Stomach (tissue), 9 donors: Measurements from ENCODE around the gene PKMYT1. TPM values are rescaled to one million over a fixed set of nuclear protein-coding genes. Genes with fewer than 3 reads are reported as not detected.

Experiments
- DNase-seq, 2 donors: peaks; one replicate each; pipeline versions ENCODE4 v3.0.0 to v3.0.0-alpha.2; 2013 to 2019
- H3K27ac ChIP-seq, 5 donors: fragments of 200-600 bp in 4 of 5; sonication (generic) in 4 of 5; one replicate each; pipeline ENCODE4 v1.5.1; 2013 to 2019; ENCODE audit warnings: mild to moderate bottlenecking in 1 of 5, moderate library complexity in 1 of 5
- H3K27me3 ChIP-seq, 3 donors: fragments of 200-600 bp; sonication (generic); one replicate each; pipeline ENCODE4 v1.5.1; 2017 to 2019; ENCODE audit warnings: mixed run types in 1 of 3
- H3K36me3 ChIP-seq, 4 donors: fragments of 200-600 bp; sonication (generic); 1 replicate in 3 of 4; 2 replicates in 1 of 4; pipeline ENCODE4 v1.5.1; 2016 to 2019
- H3K4me1 ChIP-seq, 4 donors: fragments of 200-600 bp; sonication (generic); one replicate each; pipeline ENCODE4 v1.5.1; 2016 to 2019
- H3K4me3 ChIP-seq, 4 donors: fragments of 200-600 bp; sonication (generic) in 3 of 4; one replicate each; pipeline ENCODE4 v1.5.1; 2016 to 2019; ENCODE audit warnings: mild to moderate bottlenecking in 1 of 4
- H3K9me3 ChIP-seq, 4 donors: fragments of 200-600 bp; sonication (generic); one replicate each; pipeline ENCODE4 v1.5.1; 2016 to 2019
- EP300 ChIP-seq: sonication (generic); formaldehyde crosslinking; IDR thresholded peaks from one replicate; pipeline ENCODE4 v1.6.1; 2017; ENCODE audit warnings: antibody characterized with exemption
- POLR2A ChIP-seq, 4 donors: fragments of 450-650 bp; IDR thresholded peaks; one replicate each; pipeline ENCODE4 v1.6.1; 2016; ENCODE audit warnings: antibody characterized with exemption in 4 of 4, control low read depth in 2 of 4, mild to moderate bottlenecking in 1 of 4, moderate library complexity in 1 of 4
- POLR2AphosphoS5 ChIP-seq, 3 donors: sonication (generic); formaldehyde crosslinking; IDR thresholded peaks; one replicate each; pipeline ENCODE4 v1.6.1; 2016; ENCODE audit warnings: antibody characterized with exemption in 3 of 3
- WGBS, 5 donors: extraction: QIAGEN DNeasy Blood & Tissue Kit in 3 of 5; methylation state at CpG; one replicate each; pipeline versions ENCODE4 v1.1.5 to v1.1.7; 2013 to 2018; 5-methylcytosine and 5-hydroxymethylcytosine counted together
- intact Hi-C: fragments of 100-400 bp; cut with DNase I; formaldehyde crosslinking; loops from one replicate; pipeline ENCODE4 v1.15.1; 2023; ENCODE audit warnings: low total_unique reads
- polyA plus RNA-seq, 3 donors: library from polyadenylated mRNA; stranded (reverse); fragments of 200-250 nt; gene quantifications; one replicate each; pipeline ENCODE4 v1.2.3, GENCODE V29; 2013
- total RNA-seq, 5 donors: library from RNA; depleted of rRNA; stranded (reverse); fragments of >200 nt; gene quantifications; one replicate each; pipeline versions ENCODE4 v1.1.0 to v1.2.3, GENCODE V29; 2014 to 2016
- TF ChIP-seq, protein P1 (sequence below), 7 experiments: fragments of 450-650 bp in 4 of 7; fragments of 200-600 bp in 3 of 7; sonication (generic) in 3 of 7; IDR thresholded peaks; one replicate each; pipeline ENCODE4 v1.5.1; 2016 to 2019; ENCODE audit warnings: antibody characterized with exemption in 7 of 7, control low read depth in 2 of 7, mild to moderate bottlenecking in 1 of 7
- donor health status: healthy with polysubstance abuse.
- donor health status: Bipolar disorder and iron deficiency.
- donor health status: healthy.

PKMYT1 gene
- total and polyA plus RNA-seq, 8 donors, result 1.8 to 19.3 (median 9.5) TPM

DNA sequence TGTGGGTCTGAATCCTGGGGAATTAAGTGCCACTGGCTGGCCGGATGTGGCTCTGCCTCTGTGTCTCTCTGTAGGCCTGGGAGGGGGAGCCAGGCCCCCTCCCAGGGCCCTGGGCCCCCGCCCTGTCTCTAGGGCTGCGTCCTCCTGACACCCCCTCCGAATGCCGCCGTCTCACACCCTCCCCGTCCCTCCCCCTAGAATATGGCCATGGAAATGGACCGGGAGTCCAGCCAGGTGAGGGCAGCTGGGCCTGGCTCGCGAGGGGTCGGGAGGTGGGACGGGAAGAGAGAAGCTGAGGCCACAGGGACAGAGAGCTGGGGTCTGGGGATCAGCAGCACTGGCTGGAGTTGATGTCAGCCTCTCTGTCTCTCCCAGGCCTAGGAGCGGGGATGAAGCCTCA is 16.1 kb upstream of the PKMYT1 start:
- Histone ChIP-seq H3K36me3 (no peaks in the 10 kb centered on the region), H3K27me3 (peaks cover 0 to 61% (median 0%) of the 10 kb centered on the region in 3 donors), H3K4me3 (no peak overlapping the region), H3K4me1 (no peaks in the 10 kb centered on the region), H3K27ac (no peak overlapping the region), H3K9me3 (no peaks in the 10 kb centered on the region)
- intact Hi-C loops, result no loop called here
- 80 to 93% (median 85%) methylated on average over 11 to 13 of the region's 13 CpGs for WGBS, 5 donors
- no peak for DNase-seq
- TF ChIP-seq, protein P1, sequence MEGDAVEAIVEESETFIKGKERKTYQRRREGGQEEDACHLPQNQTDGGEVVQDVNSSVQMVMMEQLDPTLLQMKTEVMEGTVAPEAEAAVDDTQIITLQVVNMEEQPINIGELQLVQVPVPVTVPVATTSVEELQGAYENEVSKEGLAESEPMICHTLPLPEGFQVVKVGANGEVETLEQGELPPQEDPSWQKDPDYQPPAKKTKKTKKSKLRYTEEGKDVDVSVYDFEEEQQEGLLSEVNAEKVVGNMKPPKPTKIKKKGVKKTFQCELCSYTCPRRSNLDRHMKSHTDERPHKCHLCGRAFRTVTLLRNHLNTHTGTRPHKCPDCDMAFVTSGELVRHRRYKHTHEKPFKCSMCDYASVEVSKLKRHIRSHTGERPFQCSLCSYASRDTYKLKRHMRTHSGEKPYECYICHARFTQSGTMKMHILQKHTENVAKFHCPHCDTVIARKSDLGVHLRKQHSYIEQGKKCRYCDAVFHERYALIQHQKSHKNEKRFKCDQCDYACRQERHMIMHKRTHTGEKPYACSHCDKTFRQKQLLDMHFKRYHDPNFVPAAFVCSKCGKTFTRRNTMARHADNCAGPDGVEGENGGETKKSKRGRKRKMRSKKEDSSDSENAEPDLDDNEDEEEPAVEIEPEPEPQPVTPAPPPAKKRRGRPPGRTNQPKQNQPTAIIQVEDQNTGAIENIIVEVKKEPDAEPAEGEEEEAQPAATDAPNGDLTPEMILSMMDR (IDR thresholded peaks at IDR 0.05), result no peak

DNA sequence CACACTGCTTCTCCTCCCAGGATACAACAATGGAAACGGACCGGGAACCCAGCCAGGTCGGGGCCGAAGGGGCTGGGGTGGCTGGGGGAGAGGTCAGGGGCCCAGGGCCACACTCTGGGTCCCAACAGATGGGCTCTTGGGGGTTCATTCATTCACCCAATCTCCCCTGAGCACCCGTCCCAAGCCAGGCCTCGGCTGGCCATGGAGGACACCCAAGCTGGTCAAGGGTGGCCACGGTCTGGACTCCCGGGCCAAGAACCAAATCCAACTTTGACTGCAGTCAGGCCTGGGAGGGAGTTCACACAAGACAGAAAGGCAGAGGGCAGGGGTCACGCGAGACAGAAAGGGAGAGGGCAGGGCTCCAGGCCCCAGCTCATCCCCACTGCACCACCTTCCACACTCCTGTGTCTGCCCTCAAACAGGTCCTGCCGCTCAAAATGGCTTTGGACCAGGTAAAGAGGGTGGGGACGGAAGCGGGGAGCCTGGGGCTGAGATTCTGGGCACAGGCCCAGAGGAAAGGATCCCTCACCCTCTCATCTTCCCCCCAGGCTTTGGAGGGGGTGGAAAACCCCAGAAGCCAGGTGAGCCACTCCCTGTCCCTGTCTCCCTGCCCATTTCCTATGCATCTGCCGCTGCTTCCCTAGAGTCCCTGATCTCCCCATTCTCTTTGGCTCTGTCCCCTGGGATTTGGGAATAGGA is 12.3 kb upstream of the PKMYT1 start:
- intact Hi-C loops, result no loop called here
- Histone ChIP-seq H3K27me3 (peaks cover 0 to 62% (median 8%) of the 10 kb centered on the region in 3 donors), H3K36me3 (no peaks in the 10 kb centered on the region), H3K4me1 (peaks cover 0 to 4% (median 0%) of the 10 kb centered on the region in 4 donors), H3K27ac (no peak overlapping the region), H3K9me3 (no peaks in the 10 kb centered on the region), H3K4me3 (no peak overlapping the region)
- WGBS, 5 donors, result 71 to 84% (median 74%) methylated on average over 14 of the region's 14 CpGs
- no peak for DNase-seq
- TF ChIP-seq, protein P1 (IDR thresholded peaks at IDR 0.05), result no peak
- TF ChIP-seq POLR2AphosphoS5 (IDR thresholded peaks at IDR 0.05), result no peak
- no peak for TF ChIP-seq EP300
- no peak for TF ChIP-seq POLR2A (IDR thresholded peaks at IDR 0.05)

DNA sequence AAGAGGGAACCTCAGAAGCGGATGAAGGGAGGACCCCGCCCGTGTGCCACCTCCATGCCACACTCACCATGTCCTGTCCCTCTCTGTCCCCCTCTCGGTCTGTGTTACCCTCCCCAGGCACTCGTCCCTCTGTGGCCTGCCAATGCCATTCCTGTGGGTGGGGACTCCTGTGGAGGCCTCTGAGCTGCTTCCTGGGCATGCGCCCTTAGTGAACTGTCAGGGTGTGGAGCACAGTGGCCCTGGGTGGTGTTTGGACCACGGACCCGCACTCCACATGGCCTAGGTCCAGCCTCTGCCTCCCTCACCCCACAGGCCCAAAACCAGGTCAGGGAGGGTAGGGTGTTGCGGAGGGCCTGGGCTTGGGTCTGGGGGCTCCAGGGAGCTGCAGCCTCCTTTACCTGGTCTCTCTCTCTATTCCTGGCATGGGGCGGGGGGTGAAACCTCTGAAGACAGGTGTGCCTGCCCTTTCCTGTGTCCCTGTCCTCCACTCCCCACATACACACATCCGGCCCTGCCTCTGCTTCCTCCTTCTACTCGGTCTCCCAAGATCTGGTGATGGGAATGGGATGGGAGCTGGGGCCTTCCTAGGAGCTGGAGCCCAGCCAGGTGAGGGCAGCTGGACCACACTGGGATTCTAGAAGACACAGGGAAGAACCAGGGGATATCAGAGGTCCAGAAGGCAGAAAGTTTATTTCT is 11.5 kb upstream of the PKMYT1 start:
- peaks cover 0 to 4% (median 0%) of the 10 kb centered on the region in 4 donors for H3K4me1 ChIP-seq
- H3K27ac ChIP-seq, result no peak overlapping the region
- intact Hi-C loops, result no loop called here
- no peak for DNase-seq
- H3K4me3 ChIP-seq, result no peak overlapping the region
- no peaks in the 10 kb centered on the region for H3K9me3 ChIP-seq
- TF ChIP-seq POLR2A (IDR thresholded peaks at IDR 0.05) (no peak), POLR2AphosphoS5 (IDR thresholded peaks at IDR 0.05) (no peak), EP300 (no peak)
- TF ChIP-seq, protein P1 (IDR thresholded peaks at IDR 0.05), result no peak
- no peaks in the 10 kb centered on the region for H3K36me3 ChIP-seq
- peaks cover 0 to 61% (median 8%) of the 10 kb centered on the region in 3 donors for H3K27me3 ChIP-seq
- WGBS, 5 donors, result 76 to 84% (median 81%) methylated on average over 8 to 12 of the region's 12 CpGs

DNA sequence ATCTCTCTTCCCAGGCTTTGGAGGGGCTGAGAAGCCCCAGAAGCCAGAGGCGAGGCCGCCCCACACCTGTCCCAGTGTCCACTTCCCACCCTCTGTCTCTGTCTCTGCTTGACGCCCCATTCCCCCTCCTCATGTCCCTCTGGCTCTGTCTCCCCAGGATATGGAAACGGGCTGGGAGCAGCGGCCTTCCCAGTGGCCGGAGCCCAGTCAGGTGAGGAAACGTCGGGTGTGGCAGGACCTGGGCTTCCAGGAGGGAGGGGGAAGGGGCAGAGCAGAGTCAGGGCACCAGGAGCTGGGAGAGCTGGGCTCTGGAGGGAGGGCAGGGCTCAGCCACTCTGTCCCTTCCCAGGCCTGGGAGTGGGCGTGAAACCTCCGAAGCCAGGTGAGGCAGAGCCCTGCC is 10.6 kb upstream of the PKMYT1 start:
- DNase-seq, result peak; percentile 42 to 73
- intact Hi-C loops, result no loop called here
- no peaks in the 10 kb centered on the region for H3K36me3 ChIP-seq
- peaks cover 0 to 7% (median 1%) of the 10 kb centered on the region in 4 donors for H3K4me1 ChIP-seq
- WGBS, 5 donors, result 29 to 62% (median 52%) methylated on average over 7 to 10 of the region's 10 CpGs
- peaks cover 0 to 53% (median 8%) of the 10 kb centered on the region in 3 donors for H3K27me3 ChIP-seq
- H3K4me3 ChIP-seq, result no peak overlapping the region
- no peaks in the 10 kb centered on the region for H3K9me3 ChIP-seq
- TF ChIP-seq POLR2AphosphoS5 (IDR thresholded peaks at IDR 0.05), result no peak
- no peak for TF ChIP-seq POLR2A (IDR thresholded peaks at IDR 0.05)
- TF ChIP-seq, protein P1 (IDR thresholded peaks at IDR 0.05), result no peak
- no peak for TF ChIP-seq EP300
- no peak overlapping the region for H3K27ac ChIP-seq
